ENCODE measurements around the gene CNKSR1.

The CNKSR1 gene

GRCh38 chr1:26215246-26215645 lies 38.0 kb downstream of the CNKSR1 start:
- Histone ChIP-seq H2AK5ac (ENCODE audit: low read depth, low read length) (no peak overlapping the region), H2BK120ac (ENCODE audit: low read depth, low read length) (no peak overlapping the region), H3K27me3 (ENCODE audit: control insufficient read depth in 3 of 3, insufficient read depth in 3 of 3, low read depth in 1 of 3, low read length in 3 of 3) (peaks cover 0 to 18% (median 0%) of the 10 kb centered on the region in 3 experiments), H3K18ac (ENCODE audit: low read length) (no peak overlapping the region), H2BK15ac (ENCODE audit: low read length) (no peak overlapping the region), H3K14ac (ENCODE audit: low read length) (no peak overlapping the region), H3K4me3 (ENCODE audit: low read length in 2 of 2) (no peak overlapping the region), H4K8ac (ENCODE audit: low read depth, low read length) (no peak overlapping the region), H3K4ac (ENCODE audit: low read length) (no peak overlapping the region), H3K9me3 (replicated peaks in 1 of 2; ENCODE audit: control insufficient read depth in 2 of 2, insufficient read depth in 1 of 2, low read depth in 1 of 2, low read length in 2 of 2) (no peaks in the 10 kb centered on the region), H2BK5ac (ENCODE audit: low read length) (no peak overlapping the region), H4K91ac (ENCODE audit: low read depth, low read length, poor library complexity) (no peak overlapping the region), H3K23ac (ENCODE audit: low read depth, low read length, poor library complexity) (no peak overlapping the region), H3K4me1 (ENCODE audit: control insufficient read depth in 2 of 2, insufficient read depth in 1 of 2, low read depth in 1 of 2, low read length in 2 of 2) (peaks cover 3 to 4% of the 10 kb centered on the region in 2 donors), H3K27ac (replicated peaks; ENCODE audit: low read length) (no peak overlapping the region), H2BK12ac (ENCODE audit: low read length) (no peak overlapping the region), H3K79me1 (ENCODE audit: low read depth, low read length) (no peaks in the 10 kb centered on the region), H3K9ac (ENCODE audit: low read depth, low read length, poor library complexity) (no peak overlapping the region), H3K4me2 (ENCODE audit: insufficient read depth, low read length, poor library complexity, severe bottlenecking) (no peak overlapping the region), H2AFZ (ENCODE audit: low read length) (no peak overlapping the region), H3K36me3 (replicated peaks in 1 of 2; ENCODE audit: control insufficient read depth in 2 of 2, insufficient read depth in 2 of 2, low read length in 2 of 2) (no peaks in the 10 kb centered on the region)
- no CpG with 5 or more reads among the region's 3 CpGs for WGBS, 2 donors (ENCODE audit: extremely low coverage in 2 of 2, insufficient read length in 2 of 2, insufficient replicate concordance in 1 of 2)
- DNase-seq (ENCODE audit: low spot score) = no peak

- H2BK15ac ChIP-seq (ENCODE audit: low read length) = no peak overlapping the region
- WGBS, 2 donors (ENCODE audit: extremely low coverage in 2 of 2, insufficient read length in 2 of 2, insufficient replicate concordance in 1 of 2) = no CpG with 5 or more reads among the region's 11 CpGs
- no peak overlapping the region for H2BK120ac ChIP-seq (ENCODE audit: low read depth, low read length)
- no peaks in the 10 kb centered on the region for H3K9me3 ChIP-seq (replicated peaks in 1 of 2; ENCODE audit: control insufficient read depth in 2 of 2, insufficient read depth in 1 of 2, low read depth in 1 of 2, low read length in 2 of 2)
- H3K4ac ChIP-seq (ENCODE audit: low read length) = no peak overlapping the region
- H3K23ac ChIP-seq (ENCODE audit: low read depth, low read length, poor library complexity) = peak overlapping the region; percentile 10
- H3K79me1 ChIP-seq (ENCODE audit: low read depth, low read length) = no peaks in the 10 kb centered on the region
- no peaks in the 10 kb centered on the region for H3K36me3 ChIP-seq (replicated peaks in 1 of 2; ENCODE audit: control insufficient read depth in 2 of 2, insufficient read depth in 2 of 2, low read length in 2 of 2)
- H3K14ac ChIP-seq (ENCODE audit: low read length) = no peak overlapping the region
- no peak for DNase-seq (ENCODE audit: low spot score)
- H3K27ac ChIP-seq (replicated peaks; ENCODE audit: low read length) = no peak overlapping the region
- no peak overlapping the region for H3K4me3 ChIP-seq (ENCODE audit: low read length in 2 of 2)
- H3K27me3 ChIP-seq (ENCODE audit: control insufficient read depth in 3 of 3, insufficient read depth in 3 of 3, low read depth in 1 of 3, low read length in 3 of 3) = peaks cover 0 to 31% (median 0%) of the 10 kb centered on the region in 3 experiments
- H3K4me2 ChIP-seq (ENCODE audit: insufficient read depth, low read length, poor library complexity, severe bottlenecking) = no peak overlapping the region
- H2AK5ac ChIP-seq (ENCODE audit: low read depth, low read length) = no peak overlapping the region
- no peak overlapping the region for H3K18ac ChIP-seq (ENCODE audit: low read length)
- H3K4me1 ChIP-seq (ENCODE audit: control insufficient read depth in 2 of 2, insufficient read depth in 1 of 2, low read depth in 1 of 2, low read length in 2 of 2) = peaks cover 7% of the 10 kb centered on the region in 2 donors
- no peak overlapping the region for H2BK12ac ChIP-seq (ENCODE audit: low read length)
- no peak overlapping the region for H3K9ac ChIP-seq (ENCODE audit: low read depth, low read length, poor library complexity)
- no peak overlapping the region for H2BK5ac ChIP-seq (ENCODE audit: low read length)
- H4K91ac ChIP-seq (ENCODE audit: low read depth, low read length, poor library complexity) = no peak overlapping the region
- H2AFZ ChIP-seq (ENCODE audit: low read length) = no peak overlapping the region
- peak overlapping the region; percentile 17 for H4K8ac ChIP-seq (ENCODE audit: low read depth, low read length)
Measured at GRCh38 chr1:26218906-26219494, 41.7 kb downstream of the CNKSR1 start.

- H3K4me2 ChIP-seq (ENCODE audit: insufficient read depth, low read length, poor library complexity, severe bottlenecking) = no peak overlapping the region
- H3K27me3 ChIP-seq (ENCODE audit: control insufficient read depth in 3 of 3, insufficient read depth in 3 of 3, low read depth in 1 of 3, low read length in 3 of 3) = peaks cover 0 to 39% (median 6%) of the 10 kb centered on the region in 3 experiments
- peak overlapping the region; percentile 76 for H3K18ac ChIP-seq (ENCODE audit: low read length)
- H3K79me1 ChIP-seq (ENCODE audit: low read depth, low read length) = no peaks in the 10 kb centered on the region
- peak overlapping the region; percentile 73 for H2BK12ac ChIP-seq (ENCODE audit: low read length)
- no peak overlapping the region for H3K4me3 ChIP-seq (ENCODE audit: low read length in 2 of 2)
- H2BK5ac ChIP-seq (ENCODE audit: low read length) = no peak overlapping the region
- H3K27ac ChIP-seq (replicated peaks; ENCODE audit: low read length) = no peak overlapping the region
- no peaks in the 10 kb centered on the region for H3K36me3 ChIP-seq (replicated peaks in 1 of 2; ENCODE audit: control insufficient read depth in 2 of 2, insufficient read depth in 2 of 2, low read length in 2 of 2)
- WGBS, 2 donors (ENCODE audit: extremely low coverage in 2 of 2, insufficient read length in 2 of 2, insufficient replicate concordance in 1 of 2) = no CpG with 5 or more reads among the region's 27 CpGs
- no peaks in the 10 kb centered on the region for H3K9me3 ChIP-seq (replicated peaks in 1 of 2; ENCODE audit: control insufficient read depth in 2 of 2, insufficient read depth in 1 of 2, low read depth in 1 of 2, low read length in 2 of 2)
- peak overlapping the region; percentile 43 for H3K23ac ChIP-seq (ENCODE audit: low read depth, low read length, poor library complexity)
- DNase-seq (ENCODE audit: low spot score) = no peak
- H2AK5ac ChIP-seq (ENCODE audit: low read depth, low read length) = no peak overlapping the region
- H2AFZ ChIP-seq (ENCODE audit: low read length) = peak overlapping the region; percentile 74
- no peak overlapping the region for H4K8ac ChIP-seq (ENCODE audit: low read depth, low read length)
- peak overlapping the region; percentile 50 for H3K9ac ChIP-seq (ENCODE audit: low read depth, low read length, poor library complexity)
- no peak overlapping the region for H3K4ac ChIP-seq (ENCODE audit: low read length)
- no peak overlapping the region for H4K91ac ChIP-seq (ENCODE audit: low read depth, low read length, poor library complexity)
- no peak overlapping the region for H2BK120ac ChIP-seq (ENCODE audit: low read depth, low read length)
- H3K4me1 ChIP-seq (ENCODE audit: control insufficient read depth in 2 of 2, insufficient read depth in 1 of 2, low read depth in 1 of 2, low read length in 2 of 2) = peaks cover 9% of the 10 kb centered on the region in 2 donors
- H2BK15ac ChIP-seq (ENCODE audit: low read length) = peak overlapping the region; percentile 71
- no peak overlapping the region for H3K14ac ChIP-seq (ENCODE audit: low read length)
Measured at GRCh38 chr1:26220199-26220912, 43.1 kb downstream of the CNKSR1 start.

- no peak overlapping the region for H3K9ac ChIP-seq (ENCODE audit: low read depth, low read length, poor library complexity)
- H3K79me1 ChIP-seq (ENCODE audit: low read depth, low read length) = no peaks in the 10 kb centered on the region
- H2AFZ ChIP-seq (ENCODE audit: low read length) = no peak overlapping the region
- H3K4me1 ChIP-seq (ENCODE audit: control insufficient read depth in 2 of 2, insufficient read depth in 1 of 2, low read depth in 1 of 2, low read length in 2 of 2) = peaks cover 9 to 10% of the 10 kb centered on the region in 2 donors
- no CpG with 5 or more reads among the region's 2 CpGs for WGBS, 2 donors (ENCODE audit: extremely low coverage in 2 of 2, insufficient read length in 2 of 2, insufficient replicate concordance in 1 of 2)
- H3K18ac ChIP-seq (ENCODE audit: low read length) = no peak overlapping the region
- H3K27me3 ChIP-seq (ENCODE audit: control insufficient read depth in 3 of 3, insufficient read depth in 3 of 3, low read depth in 1 of 3, low read length in 3 of 3) = peaks cover 0 to 41% (median 11%) of the 10 kb centered on the region in 3 experiments
- H3K9me3 ChIP-seq (replicated peaks in 1 of 2; ENCODE audit: control insufficient read depth in 2 of 2, insufficient read depth in 1 of 2, low read depth in 1 of 2, low read length in 2 of 2) = no peaks in the 10 kb centered on the region
- no peak overlapping the region for H2AK5ac ChIP-seq (ENCODE audit: low read depth, low read length)
- no peak overlapping the region for H2BK15ac ChIP-seq (ENCODE audit: low read length)
- no peak overlapping the region for H4K91ac ChIP-seq (ENCODE audit: low read depth, low read length, poor library complexity)
- no peak overlapping the region for H2BK120ac ChIP-seq (ENCODE audit: low read depth, low read length)
- H3K27ac ChIP-seq (replicated peaks; ENCODE audit: low read length) = no peak overlapping the region
- H3K14ac ChIP-seq (ENCODE audit: low read length) = no peak overlapping the region
- no peaks in the 10 kb centered on the region for H3K36me3 ChIP-seq (replicated peaks in 1 of 2; ENCODE audit: control insufficient read depth in 2 of 2, insufficient read depth in 2 of 2, low read length in 2 of 2)
- H2BK5ac ChIP-seq (ENCODE audit: low read length) = no peak overlapping the region
- no peak overlapping the region for H4K8ac ChIP-seq (ENCODE audit: low read depth, low read length)
- H3K23ac ChIP-seq (ENCODE audit: low read depth, low read length, poor library complexity) = no peak overlapping the region
- DNase-seq (ENCODE audit: low spot score) = no peak
- H3K4me3 ChIP-seq (ENCODE audit: low read length in 2 of 2) = no peak overlapping the region
- no peak overlapping the region for H3K4ac ChIP-seq (ENCODE audit: low read length)
- H3K4me2 ChIP-seq (ENCODE audit: insufficient read depth, low read length, poor library complexity, severe bottlenecking) = no peak overlapping the region
- no peak overlapping the region for H2BK12ac ChIP-seq (ENCODE audit: low read length)
Measured at GRCh38 chr1:26221094-26221493, 43.8 kb downstream of the CNKSR1 start.
